ENCODE measurements around the gene LRRN4CL. TPM values are rescaled to one million over a fixed set of nuclear protein-coding genes. Genes with fewer than 3 reads are reported as not detected.
A peak's percentile ranks its signal among the peaks of the same experiment; 100 is the strongest.

The LRRN4CL gene
- total and polyA plus RNA-seq, 9 of the 15 experiments (the other 6 are each of a cell fraction or from before 2014, with no cell fraction given), result 0.03 to 0.11 (median 0.05) TPM; not detected in 4

- DNase-seq (ENCODE audit: extremely low read depth in 1 of 4, low spot score in 3 of 4), result no peak
- H2AFZ ChIP-seq (ENCODE audit: low read depth, low read length), result no peak overlapping the region
- H4K20me1 ChIP-seq (replicated peaks; ENCODE audit: control insufficient read depth, insufficient read depth, low read length), result peaks cover 4% of the 10 kb centered on the region; the same call in 1 of the 2 replicates
- H3K9me1 ChIP-seq (ENCODE audit: control insufficient read depth, insufficient read depth, low read length), result no peaks in the 10 kb centered on the region
- no peaks in the 10 kb centered on the region for H3K27me3 ChIP-seq (ENCODE audit: control insufficient read depth in 2 of 2, insufficient read depth in 2 of 2, low read length in 2 of 2)
- no peak for FAIRE-seq
- 94% methylated on average over 11 of the region's 11 CpGs for WGBS (ENCODE audit: insufficient coverage, low coverage, missing lambda C conversion rate)
- no peak overlapping the region for H3K4me3 ChIP-seq
- intact Hi-C loops (cut with micrococcal nuclease) (no loop called here), in situ Hi-C loops (cut with MboI) (no loop called here)
- ATAC-seq, result no peak
- H3K4me2 ChIP-seq (ENCODE audit: insufficient read depth, low read length), result no peak overlapping the region
- H3K4me1 ChIP-seq (replicated peaks in 1 of 2; ENCODE audit: control insufficient read depth in 2 of 2, insufficient read depth in 2 of 2, low read length in 2 of 2), result peaks cover 7 to 9% of the 10 kb centered on the region in 2 experiments; a peak in 4 of 5 replicates
- H3K36me3 ChIP-seq (ENCODE audit: control insufficient read depth, insufficient read depth, low read length), result peaks cover 97% of the 10 kb centered on the region
- no TSS peak for BruUV-seq (replicated peaks)
- ChIA-PET CTCF (ENCODE audit: low intra/inter-chr PET ratio) (no interaction called here), POLR2A (interaction anchor here (0.7 to 5.9 kb wide), 3 partner anchors 10 to 13 kb away, joined by 4 to 29 read pairs (median 11); partner anchors contain the start of genes BSCL2, GNG3 and HNRNPUL2)
- H3K79me2 ChIP-seq (ENCODE audit: control insufficient read depth, insufficient read depth, low read length), result peaks cover 42% of the 10 kb centered on the region; the same call in 2 of the 3 replicates
- H3K9ac ChIP-seq (ENCODE audit: insufficient read depth in 1 of 2, low read depth in 2 of 2, low read length in 2 of 2), result no peak overlapping the region
- TF ChIP-seq CGGBP1 (CRISPR knock-in tag; IDR thresholded peaks at IDR 0.05), result no peak
- H3K27ac ChIP-seq (ENCODE audit: extremely low read depth, low read depth, low read length), result no peak overlapping the region
- no peaks in the 10 kb centered on the region for H3K9me3 ChIP-seq (replicated peaks; ENCODE audit: control insufficient read depth, insufficient read depth, low read depth, low read length)
Observed at GRCh38 chr11:62716816-62717215, 27.5 kb upstream of the LRRN4CL start.

- Histone ChIP-seq H3K4me3 (no peak overlapping the region), H3K27ac (ENCODE audit: extremely low read depth, low read depth, low read length) (no peak overlapping the region), H3K4me2 (ENCODE audit: insufficient read depth, low read length) (no peak overlapping the region), H3K4me1 (replicated peaks in 1 of 2; ENCODE audit: control insufficient read depth in 2 of 2, insufficient read depth in 2 of 2, low read length in 2 of 2) (peaks cover 7 to 9% of the 10 kb centered on the region in 2 experiments; a peak in 4 of 5 replicates), H3K36me3 (ENCODE audit: control insufficient read depth, insufficient read depth, low read length) (peaks cover 97% of the 10 kb centered on the region), H3K27me3 (ENCODE audit: control insufficient read depth in 2 of 2, insufficient read depth in 2 of 2, low read length in 2 of 2) (no peaks in the 10 kb centered on the region), H2AFZ (ENCODE audit: low read depth, low read length) (no peak overlapping the region), H3K9ac (ENCODE audit: insufficient read depth in 1 of 2, low read depth in 2 of 2, low read length in 2 of 2) (no peak overlapping the region), H4K20me1 (replicated peaks; ENCODE audit: control insufficient read depth, insufficient read depth, low read length) (peaks cover 4% of the 10 kb centered on the region; the same call in 1 of the 2 replicates), H3K79me2 (ENCODE audit: control insufficient read depth, insufficient read depth, low read length) (peaks cover 36% of the 10 kb centered on the region; the same call in 2 of the 3 replicates), H3K9me1 (ENCODE audit: control insufficient read depth, insufficient read depth, low read length) (no peaks in the 10 kb centered on the region), H3K9me3 (replicated peaks; ENCODE audit: control insufficient read depth, insufficient read depth, low read depth, low read length) (no peaks in the 10 kb centered on the region)
- POLR2A ChIA-PET, result interaction anchor here (0.8 to 5.9 kb wide), 3 partner anchors 9 to 45 kb away, joined by 3 to 29 read pairs (median 3); partner anchors contain the start of genes BSCL2, GNG3 and POLR2G
- 92% methylated on average over 5 of the region's 5 CpGs for WGBS (ENCODE audit: insufficient coverage, low coverage, missing lambda C conversion rate)
- no TSS peak for BruUV-seq (replicated peaks)
- FAIRE-seq (no peak), ATAC-seq (no peak), DNase-seq (ENCODE audit: extremely low read depth in 1 of 4, low spot score in 3 of 4) (no peak)
- intact Hi-C loops (cut with micrococcal nuclease) (no loop called here), in situ Hi-C loops (cut with MboI) (no loop called here)
- CTCF ChIA-PET (ENCODE audit: low intra/inter-chr PET ratio), result no interaction called here
- TF ChIP-seq CTCFL (IDR thresholded peaks at IDR 0.05; ENCODE audit: borderline replicate concordance, insufficient read depth, low read depth, low read length, poor library complexity, severe bottlenecking) (no peak), ZNF445 (CRISPR knock-in tag; IDR thresholded peaks at IDR 0.05; ENCODE audit: low read depth) (no peak), GATAD2A (IDR thresholded peaks at IDR 0.05) (no peak), ZNF316 (IDR thresholded peaks at IDR 0.05) (peak; percentile 90), TGIF2 (CRISPR knock-in tag; IDR thresholded peaks at IDR 0.05) (no peak), CREM (IDR thresholded peaks at IDR 0.05; ENCODE audit: low read depth) (no peak), NR2C1 (IDR thresholded peaks at IDR 0.05) (no peak), NR2C1 (tag; IDR thresholded peaks at IDR 0.05) (no peak), MAFF (IDR thresholded peaks at IDR 0.05; ENCODE audit: low read length) (peak; percentile 72), MAFK (IDR thresholded peaks at IDR 0.05; ENCODE audit: low read length) (peak; percentile 71; the same call in 1 of the 2 replicates)
Observed at GRCh38 chr11:62716206-62716605, 26.9 kb upstream of the LRRN4CL start.

Measured in K562 (cell line).